Astrocyte of the cerebellum (primary cell): ENCODE data around the gene FAM174C.
A peak's percentile ranks its signal among the peaks of the same experiment; 100 is the strongest.

Experiments used
- DNase-seq: peaks from one replicate; pipeline ENCODE4 v3.0.0-alpha.2; 2011; ENCODE audit warnings: low read depth
- H3K4me3 ChIP-seq: 2 replicates; pipeline ENCODE4 v1.5.1; 2011; ENCODE audit warnings: mild to moderate bottlenecking, low read depth, low read length, moderate library complexity
- in situ Hi-C: cut with HindIII; loops from 2 replicates; pipeline ENCODE4 v1.10.0; 2017; ENCODE audit warnings: low sequenced_read_pairs
- TF ChIP-seq, protein P1 (sequence below): IDR thresholded peaks from 2 replicates; pipeline ENCODE4 v1.5.1; 2012; ENCODE audit warnings: low read length, low read depth, moderate library complexity, mild to moderate bottlenecking; ENCODE audit errors: missing control alignments

Gene FAM174C

DNA sequence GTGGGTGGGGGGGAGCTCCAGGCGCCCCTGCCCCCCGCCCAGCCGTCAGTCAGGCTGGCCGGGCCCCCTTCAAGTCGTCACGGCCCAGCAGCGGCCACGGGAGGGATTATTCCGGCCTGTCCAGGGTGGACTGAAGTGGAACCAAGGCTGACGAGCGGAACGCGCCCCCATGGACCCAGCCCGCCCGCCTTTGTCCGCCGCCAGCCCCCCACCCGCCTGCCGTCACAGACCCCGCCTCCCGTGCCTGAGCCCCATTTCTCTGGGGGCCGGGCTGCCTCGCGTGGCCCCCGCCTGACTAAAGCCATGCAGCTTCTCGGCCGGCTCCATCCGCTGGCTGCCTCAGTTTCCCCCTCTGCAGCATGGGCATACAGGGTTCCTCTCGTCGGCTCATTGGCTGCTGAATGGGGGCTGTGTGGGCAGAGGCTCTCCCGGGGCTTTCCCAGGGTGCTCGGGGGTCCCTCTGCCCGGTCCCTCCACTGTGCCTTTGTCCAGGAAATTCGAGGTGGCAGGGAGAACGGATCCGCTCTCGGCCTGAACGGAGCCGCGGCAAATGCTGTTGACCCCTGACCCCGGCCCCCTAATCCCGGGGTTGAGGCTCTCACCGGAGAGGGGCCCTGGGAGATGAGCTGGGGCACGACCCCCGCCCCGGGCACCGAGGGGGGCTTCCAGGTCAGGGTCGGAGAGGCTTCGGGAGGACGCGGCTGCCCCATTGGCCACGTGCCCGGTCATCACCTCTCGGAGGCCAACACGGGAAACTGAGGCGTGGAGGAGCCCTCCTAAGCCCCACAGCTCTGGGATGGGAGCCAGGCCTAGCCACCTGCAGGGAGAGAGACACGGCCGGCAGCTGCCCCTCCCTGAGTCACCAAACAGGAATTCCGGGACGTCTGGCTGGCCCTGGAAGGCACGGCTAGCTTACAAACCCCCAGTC is 37.7 kb downstream of the FAM174C start:
- no peak overlapping the region for H3K4me3 ChIP-seq
- in situ Hi-C loops: no loop called here
- DNase-seq: peak; percentile 37
- TF ChIP-seq, protein P1, sequence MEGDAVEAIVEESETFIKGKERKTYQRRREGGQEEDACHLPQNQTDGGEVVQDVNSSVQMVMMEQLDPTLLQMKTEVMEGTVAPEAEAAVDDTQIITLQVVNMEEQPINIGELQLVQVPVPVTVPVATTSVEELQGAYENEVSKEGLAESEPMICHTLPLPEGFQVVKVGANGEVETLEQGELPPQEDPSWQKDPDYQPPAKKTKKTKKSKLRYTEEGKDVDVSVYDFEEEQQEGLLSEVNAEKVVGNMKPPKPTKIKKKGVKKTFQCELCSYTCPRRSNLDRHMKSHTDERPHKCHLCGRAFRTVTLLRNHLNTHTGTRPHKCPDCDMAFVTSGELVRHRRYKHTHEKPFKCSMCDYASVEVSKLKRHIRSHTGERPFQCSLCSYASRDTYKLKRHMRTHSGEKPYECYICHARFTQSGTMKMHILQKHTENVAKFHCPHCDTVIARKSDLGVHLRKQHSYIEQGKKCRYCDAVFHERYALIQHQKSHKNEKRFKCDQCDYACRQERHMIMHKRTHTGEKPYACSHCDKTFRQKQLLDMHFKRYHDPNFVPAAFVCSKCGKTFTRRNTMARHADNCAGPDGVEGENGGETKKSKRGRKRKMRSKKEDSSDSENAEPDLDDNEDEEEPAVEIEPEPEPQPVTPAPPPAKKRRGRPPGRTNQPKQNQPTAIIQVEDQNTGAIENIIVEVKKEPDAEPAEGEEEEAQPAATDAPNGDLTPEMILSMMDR: no peak

DNA sequence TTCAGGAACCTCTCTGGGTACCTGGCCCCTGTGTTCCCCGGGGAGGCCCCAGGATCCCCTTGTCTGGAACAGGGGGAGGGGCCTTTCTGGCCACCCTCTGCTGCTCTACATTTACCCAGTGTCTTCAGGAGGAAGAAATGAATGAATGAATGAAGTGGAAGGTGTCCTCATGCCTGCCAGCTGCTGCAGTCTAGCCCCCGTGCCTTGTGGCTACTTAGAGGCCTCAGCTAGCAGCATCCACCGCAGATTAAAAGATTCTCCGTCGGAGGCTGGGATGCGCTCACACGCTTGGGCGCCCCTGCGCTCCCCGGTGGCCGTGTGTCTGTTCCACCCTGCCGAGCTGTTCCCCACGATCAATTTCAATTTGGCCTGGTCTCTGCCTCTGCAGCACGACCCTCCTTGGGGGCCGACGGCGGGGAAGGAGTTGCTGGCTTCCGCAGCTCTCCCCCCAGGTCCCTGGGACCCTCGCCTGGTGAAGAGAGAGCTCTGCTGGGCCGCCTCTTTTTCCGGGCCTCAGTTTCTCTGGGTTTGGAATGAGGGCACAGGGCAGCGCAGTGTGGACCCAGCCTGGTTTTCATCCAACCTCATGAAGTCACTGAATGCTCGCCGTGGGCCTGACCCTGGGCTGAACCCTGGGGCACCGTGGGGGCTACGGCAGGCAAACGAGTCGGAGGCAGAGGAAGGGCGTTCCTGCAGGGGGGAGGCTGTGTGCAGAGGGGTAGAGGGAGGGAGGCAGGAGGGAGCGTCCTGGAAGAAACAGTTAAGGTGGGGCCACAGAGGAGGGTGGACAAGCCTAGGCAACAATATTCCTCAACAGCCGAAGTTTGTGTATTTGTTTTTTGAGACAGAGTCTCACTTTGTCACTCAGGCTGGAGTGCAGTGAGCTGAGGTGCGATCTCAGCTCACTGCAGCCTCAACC is 38.6 kb downstream of the FAM174C start:
- H3K4me3 ChIP-seq: no peak overlapping the region

DNA sequence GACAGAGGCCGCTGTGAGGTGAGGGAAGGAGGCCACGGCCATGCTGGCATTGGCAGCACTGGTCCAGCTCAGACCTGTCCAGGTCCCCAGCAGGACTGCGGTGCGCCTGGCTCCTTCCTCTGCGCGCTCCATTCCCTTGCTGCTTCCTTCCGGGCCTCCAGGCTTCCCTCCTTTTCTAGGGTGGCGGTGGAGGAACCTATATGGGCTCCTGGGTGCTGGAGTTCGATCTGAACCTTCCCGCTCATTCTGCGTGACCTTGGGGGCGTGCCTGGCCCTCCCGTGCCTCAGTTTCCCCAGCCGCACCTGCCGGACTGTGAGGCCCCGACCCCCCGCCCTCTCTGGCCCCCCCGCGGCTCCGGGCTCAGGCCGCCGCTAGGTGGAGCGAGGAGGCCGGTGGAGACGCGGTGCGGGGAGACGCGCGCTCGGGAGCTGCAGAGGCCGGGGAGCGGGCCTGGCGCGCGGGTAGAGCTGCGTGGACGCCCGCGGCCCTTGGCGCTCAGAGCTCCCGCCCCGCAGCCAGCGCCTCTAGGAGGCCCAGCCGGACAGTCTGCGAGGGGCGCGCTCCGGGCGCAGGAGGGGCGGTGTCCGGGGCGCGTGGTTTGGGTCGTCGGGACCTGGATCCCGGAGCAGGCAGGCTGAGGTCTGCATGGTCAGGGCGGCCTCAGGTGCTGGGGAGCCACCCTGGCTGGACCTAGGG is 40.3 kb downstream of the FAM174C start:
- H3K4me3 ChIP-seq: peak overlapping the region; percentile 21
- TF ChIP-seq, protein P1: peak; percentile 61
- in situ Hi-C loops: no loop called here
- no peak for DNase-seq

More for the DNA sequence above, 38.6 kb downstream of the FAM174C start:
- in situ Hi-C loops: no loop called here
- no peak for DNase-seq
- TF ChIP-seq, protein P1: no peak

DNA sequence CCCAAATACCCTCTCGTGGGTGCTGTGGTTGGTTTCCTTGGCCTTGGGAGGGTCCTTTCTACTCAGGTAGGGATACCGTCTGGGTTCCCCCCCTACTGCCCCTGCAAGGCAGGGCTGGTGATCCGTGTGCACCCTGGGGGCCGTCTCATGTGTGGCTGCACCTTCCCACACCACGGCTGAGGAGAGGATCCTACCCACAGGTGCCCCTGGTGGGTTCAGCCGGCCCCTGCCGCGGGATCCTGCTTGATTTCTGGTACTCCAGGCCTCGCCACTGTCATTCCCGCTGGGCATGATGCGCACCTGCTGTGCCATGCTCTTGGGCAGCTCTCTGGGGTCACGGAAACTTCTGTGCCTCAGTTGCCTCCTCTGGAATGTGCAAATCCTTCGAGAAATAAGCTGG is 41.1 kb downstream of the FAM174C start:
- DNase-seq: no peak
- TF ChIP-seq, protein P1: no peak
- no peak overlapping the region for H3K4me3 ChIP-seq
- in situ Hi-C loops: no loop called here

DNA sequence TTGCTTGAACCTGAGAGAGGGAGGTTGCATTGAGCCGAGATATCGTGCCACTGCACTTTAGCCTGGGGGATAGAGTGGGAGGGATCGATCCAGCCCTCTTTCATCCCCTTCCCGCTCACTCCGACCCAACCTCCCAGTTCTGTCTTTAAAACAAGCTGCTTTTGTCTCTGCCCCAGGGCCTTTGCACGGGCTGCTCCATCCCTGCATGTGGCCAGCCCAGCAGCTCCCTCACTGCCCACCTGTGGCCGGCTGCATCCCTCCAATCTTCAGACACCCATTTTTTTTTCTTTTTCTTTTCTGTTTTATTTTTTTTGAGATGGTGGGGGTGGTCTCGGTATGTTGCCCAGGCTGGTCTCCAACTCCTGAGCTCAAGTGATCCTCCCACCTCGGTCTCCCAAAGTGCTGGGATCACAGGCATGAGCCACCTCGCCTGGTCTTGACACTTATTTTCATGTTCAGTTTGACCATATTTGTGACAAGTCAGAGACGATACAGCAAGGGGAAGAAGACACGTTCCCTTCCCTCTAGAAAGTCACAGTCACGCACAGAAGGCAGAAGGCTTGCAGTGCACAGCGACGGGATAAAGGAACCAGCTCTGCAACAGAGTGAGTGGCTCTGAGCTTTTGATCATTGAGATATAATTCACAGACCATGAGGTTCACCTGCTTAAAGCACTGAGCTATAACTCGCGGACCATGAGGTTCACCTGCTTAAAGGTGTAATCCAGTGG is 42.1 kb downstream of the FAM174C start:
- DNase-seq: no peak
- TF ChIP-seq, protein P1: no peak
- in situ Hi-C loops: no loop called here
- H3K4me3 ChIP-seq: no peak overlapping the region
